Stimulated activated CD4-positive, alpha-beta T cell treated with anti-CD3 and anti-CD28 coated beads, Interleukin-2, amount 100 ng/mL, for 24 hours (primary cell): Measurements from ENCODE around the gene PANK4.
"Not testable (repeated sequence)": the region's sequence is repeated elsewhere in the genome, so short reads cannot be mapped to it uniquely, and the experiment has no call there.

Experiments used
- DNase-seq, 2 donors: peaks; one replicate each; pipeline ENCODE4 v3.0.0-alpha.2; 2020

PANK4 gene

GRCh38 chr1:2558420-2558819 is 32.0 kb upstream of the PANK4 start:
- no peak for DNase-seq

DNA sequence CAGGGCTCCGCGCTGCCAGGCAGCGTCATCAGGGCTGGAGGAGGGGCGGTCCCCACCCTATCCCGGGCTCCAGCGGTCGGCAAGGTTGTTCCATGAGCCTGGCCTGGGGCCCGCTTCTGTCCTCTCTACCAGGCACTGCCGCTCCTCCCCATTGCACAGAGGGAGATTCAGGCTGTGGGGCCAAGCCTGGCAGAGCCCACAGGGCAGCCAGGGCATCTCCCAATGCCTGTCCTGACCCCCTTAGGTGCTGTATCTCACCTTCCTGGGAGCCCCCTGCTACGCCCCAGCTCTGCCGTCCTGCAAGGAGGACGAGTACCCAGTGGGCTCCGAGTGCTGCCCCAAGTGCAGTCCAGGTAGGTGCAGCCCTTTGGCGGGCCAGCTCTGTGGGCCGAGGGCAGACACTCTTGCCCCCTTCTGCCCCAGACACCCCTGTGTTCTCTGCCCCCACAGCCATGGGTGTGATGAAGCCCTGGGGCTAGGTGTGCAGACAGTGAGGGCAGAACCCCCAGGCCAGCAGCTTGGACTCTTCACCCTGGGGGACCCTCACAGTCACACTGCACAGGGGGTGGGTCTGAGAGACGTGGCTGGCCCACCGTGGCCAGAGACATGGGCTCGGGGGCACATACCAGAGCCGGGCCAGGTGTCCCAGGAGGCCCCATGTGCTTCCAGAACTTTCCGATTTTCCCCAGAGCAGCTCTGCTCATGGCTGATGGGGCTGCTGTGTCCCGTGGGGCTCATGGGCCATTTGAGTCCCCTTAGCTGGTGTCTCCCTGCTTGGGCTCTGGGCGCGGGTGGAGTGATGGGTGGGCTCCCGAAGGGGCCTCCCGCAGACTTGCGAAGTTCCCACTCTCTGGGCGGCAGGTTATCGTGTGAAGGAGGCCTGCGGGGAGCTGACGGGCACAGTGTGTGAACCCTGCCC is 31.3 kb upstream of the PANK4 start:
- no peak for DNase-seq

- DNase-seq: peak; percentile 42 to 54
Measured at GRCh38 chr1:2556678-2557481, 30.5 kb upstream of the PANK4 start.

GRCh38 chr1:2556277-2556677 is 29.9 kb upstream of the PANK4 start, which contains the start of gene TNFRSF14:
Gene TNFRSF14 (plus strand): TSS chr1:2556371. CDS start chr1:2556665, 294 bp downstream.
- peak; percentile 70 to 75 for DNase-seq

DNA sequence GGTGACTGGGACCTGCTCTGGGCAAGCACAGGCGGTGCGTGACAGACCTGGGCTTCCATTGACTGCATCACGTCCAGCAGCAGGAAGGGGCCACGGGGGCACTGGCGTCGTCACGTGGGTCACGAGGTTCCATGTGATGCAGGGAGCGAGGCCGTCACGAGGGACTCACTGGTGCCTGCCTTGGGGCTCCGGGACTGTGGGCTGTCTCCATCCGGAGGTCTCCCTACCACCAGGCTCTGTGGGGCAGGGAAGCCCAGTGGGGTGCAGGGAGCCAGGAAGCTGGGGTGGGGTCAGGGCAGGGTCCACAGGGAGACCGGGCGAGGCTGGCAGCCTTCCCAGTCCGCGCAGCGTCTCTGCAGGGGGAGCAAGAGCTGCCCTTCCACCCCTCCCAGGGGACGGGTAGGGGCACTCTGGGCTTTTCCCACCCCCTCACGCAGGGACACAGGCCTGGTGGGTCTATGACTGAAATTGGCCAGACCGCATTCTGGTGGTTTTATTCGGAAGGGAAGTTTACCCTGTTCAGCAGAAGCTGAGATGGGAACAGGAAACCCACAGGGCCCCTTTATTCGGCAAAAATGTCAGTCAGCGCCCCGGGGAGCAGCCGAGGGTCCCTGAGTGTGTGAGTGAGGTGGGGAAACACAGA is 29.4 kb upstream of the PANK4 start:
- peak; percentile 74 to 79 for DNase-seq

DNA sequence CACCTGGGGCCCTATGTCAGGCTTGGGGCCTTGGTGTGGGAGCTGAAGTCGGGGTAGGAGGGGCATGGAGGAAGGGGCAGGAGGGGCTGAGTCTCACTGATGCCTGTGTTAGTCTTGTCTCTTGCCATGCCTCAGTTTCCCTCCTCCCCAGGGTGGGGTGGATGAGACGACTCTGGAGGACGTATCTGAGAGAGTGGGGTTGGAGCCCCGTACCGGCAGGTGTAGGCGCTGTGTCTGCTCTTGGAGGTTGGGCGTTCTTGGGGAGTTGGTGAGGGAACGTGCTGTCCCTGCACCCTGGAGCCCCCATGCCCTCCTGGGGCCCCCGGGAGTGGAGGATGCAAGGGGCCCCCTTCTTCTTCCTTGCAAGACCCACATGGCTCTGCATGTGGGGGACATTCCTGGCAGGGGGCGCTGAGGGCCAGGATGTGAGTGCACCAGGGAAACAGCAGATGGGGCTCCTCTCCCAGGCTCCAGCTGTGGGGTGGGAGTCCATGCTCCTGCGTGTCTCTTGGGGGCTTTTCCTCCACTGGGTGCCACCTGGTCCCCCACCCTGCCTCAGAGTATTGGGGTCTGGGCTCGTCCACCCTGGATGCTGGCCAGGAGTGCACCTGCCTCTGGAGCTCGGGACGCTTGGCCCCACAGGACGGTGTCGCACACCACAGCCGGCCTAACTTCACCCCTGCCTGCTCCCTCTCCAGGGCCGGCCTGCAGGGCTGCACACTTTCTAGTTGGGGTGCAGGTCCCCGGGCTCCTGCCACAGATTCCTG is 28.4 kb upstream of the PANK4 start:
- DNase-seq: peak; percentile 55 to 62

DNA sequence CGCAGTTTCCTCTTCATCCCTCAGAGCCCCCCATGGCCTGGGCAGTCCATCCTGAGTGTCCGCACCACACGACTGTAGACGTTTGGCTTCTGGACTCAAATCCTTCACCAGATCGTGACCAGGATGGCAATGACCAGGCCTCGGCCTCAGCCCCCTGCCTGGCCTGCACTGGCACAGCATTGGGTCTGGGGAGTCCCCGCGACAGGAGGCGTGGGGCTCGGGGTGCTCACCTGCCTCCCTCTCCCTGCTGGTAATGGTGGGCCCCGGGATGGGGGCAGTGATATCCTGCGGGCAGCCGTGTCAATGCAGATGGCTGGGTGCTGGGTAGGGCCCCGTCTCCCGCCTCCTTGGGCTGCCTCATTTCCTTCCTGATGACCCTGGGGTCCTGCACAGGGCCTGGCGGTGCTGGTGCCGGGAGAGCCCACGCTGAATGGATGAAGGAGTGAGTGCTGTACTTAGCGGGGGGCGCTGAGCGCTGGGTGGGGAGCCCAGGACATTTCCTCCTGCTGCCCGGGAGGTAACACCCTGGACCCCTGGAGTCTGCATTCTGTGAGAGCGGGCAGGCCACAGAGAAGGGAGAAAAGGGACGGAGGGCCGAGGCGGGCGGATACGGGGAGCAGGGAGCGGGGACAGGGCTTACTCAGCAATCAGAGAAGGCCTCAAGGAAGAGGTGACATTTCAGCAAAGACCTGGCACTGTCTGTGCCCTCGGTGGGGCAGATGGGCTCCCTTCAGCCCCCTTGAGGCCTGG is 27.6 kb upstream of the PANK4 start:
- no peak for DNase-seq

GRCh38 chr1:2553076-2553475 is 26.7 kb upstream of the PANK4 start:
- DNase-seq: not testable (repeated sequence)

- no peak for DNase-seq
Measured at GRCh38 chr1:2552189-2552588, 25.8 kb upstream of the PANK4 start.

GRCh38 chr1:2551544-2551943 is 25.1 kb upstream of the PANK4 start:
- not testable (repeated sequence) for DNase-seq

DNA sequence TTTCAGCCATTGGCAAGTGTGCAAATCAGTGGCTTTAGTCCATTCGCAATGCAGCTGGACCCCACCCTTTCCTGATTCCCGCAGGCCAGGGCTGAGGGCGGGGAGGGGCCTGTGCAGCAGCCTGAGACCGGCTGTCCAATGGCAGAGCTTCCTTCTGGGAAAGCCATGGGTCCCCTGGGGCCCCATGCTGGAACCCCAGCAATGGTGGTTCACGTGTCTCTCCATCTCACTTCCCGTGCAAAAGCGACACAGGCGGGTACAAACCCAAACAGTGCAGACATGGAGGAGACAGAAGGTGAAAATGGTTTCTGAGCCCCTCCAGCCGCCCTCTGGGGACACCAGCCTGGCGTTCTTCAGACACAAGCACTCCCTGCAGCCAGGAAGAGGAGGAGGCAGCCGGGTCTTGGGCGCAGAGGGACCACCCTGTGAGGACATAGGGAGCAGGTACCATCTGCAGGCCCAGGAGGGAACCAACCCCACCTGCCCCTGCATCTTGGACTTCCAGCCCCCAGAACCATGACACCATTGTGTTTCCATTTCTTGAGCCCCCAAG is 24.0 kb upstream of the PANK4 start:
- DNase-seq: not testable (repeated sequence)

DNA sequence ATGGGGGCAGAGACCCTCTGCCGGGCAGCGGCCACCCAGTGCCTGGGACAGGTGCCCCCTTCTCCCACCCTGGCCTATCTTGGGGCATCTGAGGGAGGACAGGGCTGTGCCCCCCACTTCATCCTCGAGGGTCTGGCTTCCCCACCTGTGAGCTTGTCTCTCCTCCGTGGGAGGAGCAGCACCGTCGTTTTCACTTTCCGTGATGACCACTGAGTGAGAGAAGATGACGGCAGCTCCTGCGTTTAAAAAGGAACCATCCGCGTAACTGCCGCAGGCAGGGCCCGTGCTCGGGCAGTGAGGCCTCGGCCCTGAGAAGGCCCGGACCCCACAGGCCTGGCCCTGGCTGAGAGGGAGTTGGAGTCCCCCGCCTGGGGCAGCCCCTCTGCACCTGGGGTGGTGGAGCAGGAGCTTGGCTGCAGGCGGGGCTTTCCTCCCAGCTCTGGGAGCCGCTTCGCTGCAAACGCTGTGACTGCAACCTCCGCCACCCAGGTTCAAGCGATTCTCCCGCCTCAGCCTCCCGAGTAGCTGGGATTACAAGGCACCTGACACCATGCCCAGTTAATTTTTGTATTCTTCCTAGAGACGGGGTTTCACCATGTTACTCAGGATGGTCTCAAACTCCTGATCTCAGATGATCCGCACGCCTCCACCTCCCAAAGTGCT is 23.1 kb upstream of the PANK4 start:
- DNase-seq: not testable (repeated sequence)

DNA sequence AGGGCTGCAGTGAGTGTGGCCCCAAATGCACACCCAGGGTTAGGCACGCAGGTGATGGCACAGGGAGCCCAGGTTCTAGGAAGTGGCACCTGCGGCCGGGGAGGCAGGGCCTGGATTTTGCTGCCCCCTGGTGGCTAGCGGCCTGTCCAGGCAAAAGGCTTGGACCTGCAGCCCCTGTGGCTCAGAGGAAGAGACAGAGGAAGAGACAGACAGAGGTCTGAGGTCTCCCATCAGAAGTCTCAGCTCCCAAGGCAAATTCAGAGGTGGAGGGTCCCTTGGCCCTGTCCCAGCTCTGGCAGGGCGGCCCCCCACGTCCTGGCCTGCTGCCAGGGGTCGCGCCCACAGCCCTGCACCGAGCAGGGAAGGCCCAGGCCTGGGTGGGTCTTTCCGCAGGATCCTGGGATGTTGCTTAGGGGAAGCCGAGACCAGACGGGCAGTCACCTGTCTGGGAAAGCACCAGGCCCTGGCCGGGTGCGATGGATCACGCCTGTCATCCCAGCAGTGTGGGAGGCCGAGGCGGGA is 21.7 kb upstream of the PANK4 start:
- peak; percentile 86 to 87 for DNase-seq

DNA sequence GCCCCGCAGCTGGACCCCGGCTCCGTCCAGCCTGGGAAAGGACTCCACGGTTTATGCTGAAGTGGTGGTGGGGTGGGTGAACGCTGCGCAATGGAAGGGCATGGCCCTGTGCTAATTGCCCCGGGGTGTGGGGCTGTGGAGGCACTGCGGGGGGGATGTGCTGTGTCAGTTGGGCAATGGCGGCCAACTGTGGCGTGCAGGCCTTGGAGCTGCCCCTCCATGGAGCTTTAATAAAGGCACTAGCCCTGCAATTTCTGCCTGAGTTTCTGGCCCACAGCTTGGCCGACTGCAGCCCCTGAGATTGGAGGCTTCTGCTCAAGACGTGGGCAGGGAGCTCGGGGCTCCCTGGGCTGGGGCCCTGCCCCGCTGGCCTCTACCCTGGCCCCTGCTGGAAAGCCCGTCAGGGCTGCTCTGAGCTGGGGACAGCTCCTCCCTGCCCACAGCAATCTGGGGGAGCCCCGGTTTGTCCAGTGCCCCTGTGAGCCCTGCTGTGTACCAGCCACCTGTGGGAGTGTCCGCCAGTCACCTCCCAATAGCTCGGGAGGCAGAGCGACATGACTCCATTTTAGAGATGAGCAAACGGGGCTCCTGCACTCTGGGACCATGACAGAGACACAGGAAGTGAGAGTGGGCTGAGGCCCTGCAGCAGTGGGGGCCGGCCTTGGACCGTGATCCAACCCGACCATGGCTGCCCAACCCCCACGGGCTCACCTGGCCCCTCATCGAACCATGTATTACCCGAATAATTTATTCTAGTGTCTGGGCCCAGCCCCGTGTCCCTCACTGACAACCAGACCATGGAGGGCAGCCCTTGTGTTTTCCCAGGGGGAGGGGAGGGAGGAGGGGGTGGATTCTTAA is 21.0 kb upstream of the PANK4 start:
- DNase-seq: peak; percentile 59 to 68

DNA sequence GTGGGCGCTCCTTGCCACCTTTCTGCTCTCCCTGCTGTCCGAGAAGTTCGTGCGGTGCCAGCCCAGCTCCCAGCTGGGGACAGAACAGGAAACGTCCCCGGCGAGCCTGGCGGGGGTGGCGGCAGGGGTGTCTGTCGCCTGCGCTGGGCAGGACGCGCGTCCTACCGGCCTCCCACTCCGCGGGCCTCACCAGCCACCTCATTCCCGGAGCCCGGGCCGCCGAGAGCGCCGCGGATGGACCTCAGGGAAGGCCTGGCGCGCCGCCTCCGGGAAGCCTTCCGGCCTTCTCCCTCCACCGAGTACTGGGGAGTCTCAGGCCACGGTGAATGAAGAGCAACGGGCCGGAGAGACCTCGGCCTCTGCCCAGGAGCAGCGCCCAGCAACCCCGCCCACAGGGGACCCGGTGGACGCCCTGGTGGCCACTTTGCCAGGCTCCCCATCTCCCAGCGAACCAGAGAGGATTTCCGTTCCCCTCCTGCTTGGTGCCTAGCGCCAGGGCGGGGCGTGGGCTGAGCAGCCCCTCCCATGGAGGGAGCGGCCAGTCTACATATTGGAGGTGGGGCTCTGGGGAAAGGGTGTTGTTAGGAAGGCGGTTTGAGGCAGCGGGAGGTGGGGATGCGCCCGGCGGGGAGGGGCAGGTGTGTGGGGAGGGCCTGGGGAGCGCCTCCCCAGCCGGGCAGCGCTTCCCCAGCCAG is 20.3 kb upstream of the PANK4 start:
- peak; percentile 78 to 88 for DNase-seq

GRCh38 chr1:2545754-2546514 is 19.5 kb upstream of the PANK4 start:
- DNase-seq: peak; percentile 84 to 86

DNA sequence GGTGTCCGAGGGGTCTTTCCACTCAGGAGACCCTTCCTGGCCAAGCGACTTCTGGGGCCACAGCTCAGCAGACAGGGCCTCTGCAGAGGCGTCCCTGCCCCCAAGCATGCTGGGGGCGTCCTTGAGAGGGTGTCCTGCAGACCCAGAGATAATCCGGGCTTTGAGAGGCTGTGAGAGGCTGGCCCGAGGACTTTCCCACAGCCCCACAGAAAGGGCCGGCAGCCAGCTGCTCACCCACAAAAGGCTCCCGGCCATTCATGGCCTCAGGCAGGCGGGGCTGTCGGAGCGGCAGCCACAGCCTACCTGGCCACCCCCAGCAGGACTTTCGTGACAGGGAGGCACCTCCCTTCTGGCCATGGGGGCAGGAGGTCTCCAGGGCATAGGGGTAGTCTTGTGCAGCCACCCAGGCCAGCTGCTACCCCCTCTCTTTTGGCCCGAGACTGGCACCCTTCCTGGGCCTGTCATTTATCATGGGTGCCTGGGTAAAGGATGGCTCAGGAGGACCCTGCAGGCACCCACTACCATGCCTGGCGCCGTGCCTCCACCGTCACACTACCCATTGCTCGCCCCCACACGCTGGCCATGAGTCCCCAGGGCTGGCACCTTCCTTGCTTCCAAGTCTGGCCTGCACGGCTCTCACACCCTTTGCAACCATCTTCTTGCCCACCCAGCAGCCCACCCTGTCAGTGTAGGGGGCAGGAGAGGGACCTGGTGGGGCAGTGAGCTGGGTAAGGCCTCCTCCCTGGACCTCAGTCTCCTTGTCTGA is 18.7 kb upstream of the PANK4 start:
- no peak for DNase-seq
